GM21576 (cell line): ENCODE measurements around the gene RYR2.
"Not testable (repeated sequence)": the region's sequence is repeated elsewhere in the genome, so short reads cannot be mapped to it uniquely, and the experiment has no call there.

Experiments used
- ATAC-seq: cut with Tn5 transposase; IDR thresholded peaks from one replicate; pipeline ENCODE4 v1.9.1; 2021; ENCODE audit warnings: mild to moderate bottlenecking, moderate library complexity; ENCODE audit not compliant: unreplicated experiment

The RYR2 gene

DNA sequence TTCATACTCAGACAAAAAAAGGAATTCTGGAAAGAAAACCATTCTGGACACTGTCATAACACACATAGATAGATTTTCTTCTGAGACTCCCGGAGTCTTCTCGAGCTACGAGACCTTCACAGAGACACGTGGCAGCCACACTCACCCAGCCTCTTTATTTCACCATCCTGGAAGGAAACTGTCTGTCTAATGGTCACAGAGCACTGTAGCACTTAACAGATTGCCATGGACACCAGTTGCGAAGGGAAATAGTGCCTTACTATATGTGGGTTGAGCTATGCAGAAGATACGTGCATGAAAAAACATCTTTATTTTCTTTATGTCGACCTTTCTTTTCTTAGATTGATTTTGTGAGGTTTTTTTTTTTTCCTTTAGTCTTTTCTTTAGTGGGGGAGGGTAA lies 790.9 kb downstream of the RYR2 start:
- ATAC-seq: no peak

DNA sequence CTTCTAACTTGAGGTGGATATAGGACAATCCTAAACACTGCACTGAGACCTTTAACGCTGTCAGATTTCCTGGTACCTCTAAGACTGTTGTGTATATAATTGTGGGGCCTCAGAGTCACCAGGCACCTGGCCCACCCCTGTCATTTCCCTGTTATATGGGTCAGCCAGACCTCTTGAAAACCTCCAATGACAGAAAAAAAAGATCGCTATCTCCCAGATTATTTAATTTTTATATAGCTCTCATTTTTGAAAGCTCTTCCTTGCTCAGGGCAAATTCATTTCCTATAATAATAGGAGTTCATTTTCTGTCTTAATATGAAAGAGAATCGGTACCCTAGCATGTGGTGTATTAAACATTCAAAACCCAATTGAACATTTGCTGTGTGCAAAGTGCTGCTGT lies 792.1 kb downstream of the RYR2 start:
- ATAC-seq: no peak

DNA sequence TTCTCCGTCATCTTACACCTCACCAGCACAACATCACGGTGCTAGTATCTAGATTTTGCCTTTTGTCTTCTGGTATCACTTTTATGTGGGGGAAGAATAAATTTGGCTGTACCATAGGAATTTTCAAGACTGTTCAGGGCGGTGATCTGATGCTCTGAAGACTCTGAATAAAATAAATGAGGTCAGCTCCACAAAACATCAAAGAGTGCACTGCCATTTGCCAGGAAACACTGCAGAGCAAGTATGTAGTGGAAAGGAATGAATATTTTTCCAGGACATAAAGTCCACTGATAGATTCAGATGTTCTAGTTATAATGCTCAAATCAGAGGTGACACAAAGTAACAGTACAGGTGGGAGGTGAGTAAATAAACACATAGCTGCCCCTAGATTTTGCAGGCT lies 792.5 kb downstream of the RYR2 start:
- ATAC-seq: no peak

DNA sequence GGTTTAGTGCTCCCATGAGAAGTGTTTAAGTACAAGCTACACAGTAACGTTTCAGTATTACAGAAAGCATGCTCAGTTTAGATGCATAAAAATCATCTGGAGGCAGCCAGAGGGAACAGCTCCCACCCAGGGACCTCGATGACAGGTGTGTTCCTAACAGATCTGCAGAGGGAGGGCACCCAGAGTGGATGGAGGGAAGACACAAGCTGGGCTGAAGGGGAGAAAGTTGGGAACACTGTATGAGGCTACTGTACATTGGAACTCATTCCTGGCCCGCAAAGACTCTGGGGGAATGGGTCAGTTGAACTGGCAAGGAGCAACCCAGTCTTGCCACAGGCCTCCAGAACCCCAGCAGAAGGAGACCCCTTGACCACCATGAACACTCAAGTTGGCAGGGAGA lies 796.3 kb downstream of the RYR2 start:
- no peak for ATAC-seq

DNA sequence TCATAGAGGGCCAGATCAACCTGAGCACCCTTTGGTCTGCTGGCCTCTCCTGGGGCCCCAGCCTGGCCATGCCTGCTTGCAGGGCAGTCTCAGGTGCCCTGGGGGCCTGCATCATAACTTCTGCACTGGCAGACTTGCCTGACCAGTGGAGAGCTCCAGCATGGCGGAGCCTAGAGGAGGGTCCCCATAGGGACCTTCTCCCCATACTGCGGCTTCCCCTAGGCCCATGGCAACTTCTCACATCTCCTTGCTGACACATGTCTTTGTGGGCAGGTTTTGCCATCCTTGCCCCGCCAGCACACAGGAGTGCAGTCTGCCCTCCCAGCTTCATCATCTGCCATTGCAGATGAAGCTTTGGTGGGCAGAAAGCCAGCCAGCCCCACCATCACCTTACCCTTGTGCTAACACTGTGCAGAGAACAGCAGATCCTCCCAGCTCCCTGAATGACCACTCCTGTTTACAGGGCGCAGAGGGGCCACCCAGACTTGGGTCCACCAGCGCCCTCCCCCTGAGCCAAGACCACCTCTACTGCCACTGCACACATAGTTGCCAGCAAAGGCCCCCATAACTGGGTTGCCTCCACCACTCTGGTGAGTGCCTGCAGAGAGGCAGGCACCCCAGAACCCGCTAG lies 797.0 kb downstream of the RYR2 start:
- no peak for ATAC-seq

DNA sequence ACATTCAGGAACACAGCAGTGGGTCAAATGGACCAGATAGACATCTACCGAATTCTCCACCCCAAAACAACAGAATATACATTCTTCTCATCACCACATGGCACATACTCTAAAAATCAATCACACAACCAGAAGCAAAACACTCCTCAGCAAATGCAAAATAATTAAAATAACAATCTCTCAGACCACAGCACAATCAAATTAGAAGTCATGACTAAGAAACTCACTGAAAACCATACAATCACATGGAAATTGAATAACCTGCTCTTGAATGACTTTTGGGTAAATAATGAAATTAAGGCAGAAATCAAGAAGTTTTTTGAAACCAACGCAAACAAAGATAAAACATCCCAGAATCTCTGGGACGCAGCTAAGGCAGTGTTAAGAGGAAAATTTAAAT lies 799.5 kb downstream of the RYR2 start:
- no peak for ATAC-seq

DNA sequence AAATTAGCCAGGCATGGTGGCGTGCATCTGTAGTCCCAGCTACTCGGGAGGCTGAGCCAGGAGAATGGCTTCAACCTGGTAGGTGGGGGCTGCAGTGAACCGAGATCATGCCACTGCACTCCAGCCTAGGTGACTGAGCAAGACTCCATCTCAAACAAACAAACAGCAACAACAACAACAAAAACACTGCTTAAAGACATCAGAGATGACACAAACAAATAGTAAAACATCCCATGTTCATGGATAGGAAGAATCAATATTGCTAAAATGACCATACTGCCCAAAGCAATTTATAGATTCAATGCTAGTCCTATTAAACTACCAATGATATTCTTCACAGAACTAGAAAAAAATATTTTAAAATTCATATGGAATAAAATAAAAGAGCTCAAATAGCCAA lies 801.5 kb downstream of the RYR2 start:
- not testable (repeated sequence) for ATAC-seq

DNA sequence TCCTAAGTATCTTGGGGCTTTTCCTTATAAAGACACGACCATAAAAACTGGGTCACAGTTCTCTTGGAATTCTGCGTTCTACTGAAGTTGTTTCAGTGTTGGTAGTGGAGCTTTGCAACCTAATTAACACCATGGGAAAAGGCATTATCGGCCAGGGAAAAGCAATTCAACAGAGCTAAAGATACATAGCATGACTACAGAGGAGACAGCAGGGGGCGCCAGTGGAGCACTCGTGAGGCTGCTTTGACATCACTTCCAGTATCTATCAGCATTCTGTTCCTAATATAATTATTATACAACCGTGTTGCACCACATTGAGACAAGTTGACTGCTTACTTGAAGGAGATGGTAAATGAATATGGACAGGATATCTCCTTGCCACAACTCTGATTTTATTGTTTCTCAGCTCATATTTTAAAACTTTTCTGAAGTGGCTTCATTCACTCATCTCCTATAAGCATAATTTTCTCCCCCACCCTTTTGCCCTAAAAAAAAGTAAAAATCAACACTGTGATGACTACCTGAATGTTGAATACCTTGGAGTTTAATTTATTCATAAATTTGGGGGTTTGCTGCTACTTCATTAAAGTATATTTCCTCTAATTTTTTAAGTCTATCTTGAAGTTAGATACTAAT lies 809.3 kb downstream of the RYR2 start:
- ATAC-seq: no peak

DNA sequence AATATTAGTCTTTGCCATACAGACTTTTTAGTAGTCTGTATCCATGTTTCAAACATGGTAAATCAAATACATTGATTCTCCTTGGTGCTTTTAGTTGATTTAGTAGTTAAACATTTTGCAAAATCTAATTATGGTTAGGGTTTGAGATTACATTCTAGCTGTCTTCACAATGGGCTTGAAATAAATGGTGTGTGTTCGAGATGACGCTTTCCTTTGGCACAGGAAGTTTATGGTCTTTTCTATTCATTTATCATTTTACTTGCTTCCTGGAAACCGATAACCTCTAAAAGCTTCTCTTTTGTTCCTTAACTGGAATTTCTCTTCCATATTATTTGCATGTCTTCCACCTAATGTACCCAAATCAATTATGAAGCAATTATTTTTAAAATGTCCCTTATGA lies 810.4 kb downstream of the RYR2 start:
- no peak for ATAC-seq

DNA sequence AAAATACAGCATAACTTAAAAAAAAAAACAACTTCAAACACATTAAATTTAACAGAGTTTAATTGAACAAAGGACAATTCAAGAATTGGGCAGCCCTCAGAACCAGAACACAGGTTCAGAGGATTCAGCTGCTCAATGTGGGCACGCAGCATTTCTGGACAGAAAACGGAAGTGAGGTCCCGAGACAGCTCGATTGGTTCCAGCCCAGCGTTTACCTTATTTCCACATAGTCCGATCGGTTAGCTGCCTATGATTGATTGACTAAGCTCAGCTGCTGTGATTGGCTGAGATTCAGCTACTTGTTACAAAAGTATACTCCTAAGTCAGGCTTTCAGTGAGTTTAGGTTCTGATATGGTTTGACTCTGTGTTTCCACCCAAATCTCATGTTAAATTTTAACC lies 815.5 kb downstream of the RYR2 start:
- ATAC-seq: no peak

DNA sequence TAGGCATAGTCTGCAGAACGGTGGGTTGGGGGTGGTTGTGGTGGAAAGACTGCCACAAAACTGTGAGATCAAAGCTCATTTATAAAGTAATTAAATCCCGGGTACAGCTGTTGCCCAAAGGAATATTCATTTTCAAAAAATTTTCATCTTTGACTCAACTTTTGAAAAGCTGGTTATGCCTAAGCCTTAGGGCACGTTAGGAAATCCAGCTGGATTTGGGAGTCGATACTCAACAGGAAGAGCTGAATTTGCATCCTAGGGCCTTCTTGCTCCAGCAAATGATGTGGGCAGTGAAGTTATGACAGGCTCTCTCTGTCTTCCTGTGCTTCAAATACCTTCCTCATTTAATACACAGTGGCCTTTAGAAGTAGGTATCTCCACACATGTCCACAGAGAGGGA lies 817.0 kb downstream of the RYR2 start:
- no peak for ATAC-seq

DNA sequence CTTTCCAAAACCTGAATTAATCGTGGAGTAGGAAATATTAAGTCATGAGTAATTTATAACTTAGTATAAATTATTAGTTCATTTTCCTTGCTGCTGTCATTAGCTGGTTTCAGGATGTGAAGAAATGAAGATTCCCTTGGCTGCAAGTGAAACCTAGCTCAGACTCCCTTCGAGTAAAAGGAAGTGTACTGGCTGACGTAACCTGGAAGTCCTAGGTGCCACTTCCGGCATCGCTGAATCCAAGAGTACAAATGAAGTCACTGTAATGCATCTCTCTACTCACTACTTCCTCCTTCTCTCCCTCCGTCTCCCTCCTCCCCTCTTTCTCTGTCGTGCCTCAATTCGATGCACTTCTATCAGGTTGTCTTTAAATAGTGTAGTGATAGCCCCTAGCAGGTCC lies 820.0 kb downstream of the RYR2 start:
- ATAC-seq: no peak

DNA sequence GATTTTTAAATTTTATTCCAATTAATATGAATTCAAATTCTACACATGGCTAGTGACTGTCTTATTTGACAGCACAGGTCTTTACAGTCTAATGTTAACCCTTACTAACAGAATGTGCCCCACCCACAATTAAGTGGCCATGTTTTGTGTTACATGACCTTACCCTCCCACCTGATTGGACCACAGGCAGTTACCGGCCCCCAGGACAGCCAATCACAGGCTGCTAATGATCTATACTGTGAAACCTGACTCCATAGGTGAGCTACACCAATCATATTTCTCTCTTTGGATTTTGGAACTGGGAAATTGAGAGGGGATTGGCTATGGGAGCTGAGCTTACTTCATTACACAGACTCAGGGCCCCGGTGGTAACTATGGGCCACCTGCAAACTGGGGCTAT lies 821.2 kb downstream of the RYR2 start:
- no peak for ATAC-seq

DNA sequence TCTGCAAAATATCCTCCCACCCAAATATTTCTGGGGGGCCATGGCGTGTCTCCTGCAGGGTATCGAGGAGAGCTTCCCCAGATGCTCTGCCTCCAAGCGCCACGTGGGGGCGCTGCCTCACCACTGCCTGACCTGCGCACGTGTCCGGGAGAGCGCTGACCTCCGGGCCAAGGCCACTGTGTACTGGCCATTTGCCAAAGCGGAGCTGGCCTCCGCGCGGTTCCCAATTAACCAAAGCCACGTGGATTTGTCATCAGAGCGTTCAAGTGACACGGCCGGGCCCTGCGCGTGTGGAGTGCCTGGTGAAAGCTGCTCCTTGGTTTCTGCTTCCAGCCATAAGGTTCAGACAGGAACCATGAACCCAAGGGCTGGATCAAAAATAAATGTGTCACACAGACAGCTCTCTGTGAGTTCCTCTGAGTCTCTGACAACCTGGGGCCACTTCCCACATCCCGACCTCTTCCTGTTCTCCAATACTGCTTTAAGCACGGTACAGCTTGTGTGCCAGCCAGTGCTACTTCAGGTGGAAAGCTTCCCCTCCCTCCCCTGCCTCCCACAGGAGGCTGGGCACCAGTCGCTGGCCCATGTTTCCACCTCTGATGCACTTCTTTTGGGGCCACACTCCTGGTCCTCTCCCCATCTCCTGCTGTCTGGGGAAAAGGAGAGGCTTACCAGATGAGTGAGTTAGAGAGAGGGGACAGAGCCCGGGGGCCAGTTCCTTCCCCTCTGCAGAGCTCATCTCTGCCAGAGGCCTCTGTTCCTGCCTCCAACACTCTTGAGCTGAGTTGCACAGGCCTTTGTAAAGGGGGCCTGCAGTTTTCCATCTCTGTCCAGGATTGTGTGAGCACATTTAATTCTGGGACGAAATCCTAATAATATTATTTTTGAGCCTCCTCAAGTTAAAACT lies 822.6 kb downstream of the RYR2 start:
- peak; percentile 76 for ATAC-seq

DNA sequence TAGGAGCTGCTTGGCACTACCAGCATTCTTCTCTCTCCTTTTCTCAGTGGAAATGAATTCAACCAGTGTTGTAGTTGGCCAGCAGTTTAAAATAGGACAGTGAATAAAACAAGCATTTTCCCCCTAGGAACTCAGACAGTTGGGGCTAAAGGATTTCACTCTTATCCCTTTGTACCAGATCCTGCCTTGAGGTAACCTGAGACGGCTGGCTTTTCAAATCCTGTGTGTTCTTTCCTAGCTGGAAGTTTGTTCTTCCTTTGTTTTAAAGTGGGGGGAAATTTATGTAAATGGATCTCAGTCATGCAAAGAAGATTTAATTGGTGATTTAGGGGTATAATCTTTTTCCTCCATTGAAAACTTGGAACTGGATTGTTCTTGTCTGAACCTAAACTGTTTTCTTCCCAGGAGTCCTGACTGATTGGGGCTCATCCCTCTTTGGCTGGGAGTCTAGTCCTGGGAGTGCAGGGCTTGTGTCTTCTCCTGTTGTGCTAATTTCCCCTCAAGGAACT lies 825.5 kb downstream of the RYR2 start:
- no peak for ATAC-seq

DNA sequence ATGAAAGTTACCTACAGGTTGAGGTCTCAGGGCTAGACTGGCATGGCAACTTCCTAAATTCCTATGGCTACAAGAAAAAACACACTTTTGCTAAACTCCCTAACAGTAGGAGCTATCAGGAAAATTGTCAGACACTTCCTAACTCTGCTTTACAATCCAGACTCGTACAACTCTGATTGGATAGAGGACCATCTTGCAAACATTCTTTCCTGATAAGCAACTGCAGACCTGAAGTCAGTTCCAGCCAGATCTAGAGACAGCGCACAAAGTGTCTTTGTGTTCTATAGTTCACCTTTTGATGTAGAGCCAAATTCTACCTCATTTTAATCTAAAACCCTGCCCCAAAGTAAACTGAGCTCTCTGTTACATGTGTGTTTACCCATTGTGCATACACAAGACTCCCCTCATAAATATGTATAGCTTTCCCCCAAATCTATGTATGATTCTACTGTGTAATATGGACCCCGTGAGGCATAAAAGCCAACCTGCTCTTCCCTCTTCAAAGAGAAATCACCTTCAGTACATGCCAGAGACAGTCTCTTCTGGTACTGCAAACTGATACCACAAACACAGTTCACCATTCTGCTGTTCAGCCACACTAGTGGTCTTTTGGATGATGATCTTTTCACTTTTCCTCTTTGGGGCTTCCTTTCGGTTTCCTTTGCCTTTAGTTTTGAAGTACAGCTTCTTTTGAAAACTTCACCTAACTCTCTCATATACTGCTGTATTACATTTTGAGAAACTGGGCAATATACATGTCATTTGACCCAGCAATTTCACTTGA lies 827.0 kb downstream of the RYR2 start:
- ATAC-seq: no peak

DNA sequence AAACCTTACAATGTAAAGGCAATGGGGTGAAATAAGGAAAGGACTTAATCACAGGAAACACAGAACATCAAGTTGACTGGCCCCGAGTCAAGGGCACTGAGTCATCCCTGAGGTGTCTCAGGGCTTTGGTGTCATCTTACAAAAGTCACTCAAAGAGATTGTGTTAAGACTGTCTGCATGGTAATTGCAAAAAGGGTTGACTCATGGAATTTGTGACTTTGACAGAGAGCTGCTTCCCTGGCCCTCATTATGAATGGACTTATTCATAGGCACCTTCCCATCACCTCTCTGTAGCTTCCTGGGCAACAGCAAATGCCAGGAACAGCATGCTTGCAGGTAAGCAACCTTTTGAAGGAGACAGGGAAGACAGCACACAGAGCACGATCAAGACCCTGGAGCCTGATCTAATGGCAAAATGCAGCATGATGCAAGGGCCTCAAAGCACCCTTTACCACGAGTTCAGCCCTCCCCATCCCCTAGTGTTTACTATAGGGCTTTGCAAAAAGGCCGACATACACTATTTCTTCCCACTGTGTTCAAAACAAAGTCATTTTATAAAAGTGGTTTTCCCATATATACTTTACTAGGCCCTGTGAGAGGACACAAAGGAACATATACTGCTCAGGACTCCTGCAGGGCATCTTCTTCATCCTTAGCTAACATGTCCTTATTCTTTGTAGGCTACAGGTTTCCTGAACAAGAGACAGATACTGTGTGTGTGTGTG lies 831.7 kb downstream of the RYR2 start:
- ATAC-seq: no peak

DNA sequence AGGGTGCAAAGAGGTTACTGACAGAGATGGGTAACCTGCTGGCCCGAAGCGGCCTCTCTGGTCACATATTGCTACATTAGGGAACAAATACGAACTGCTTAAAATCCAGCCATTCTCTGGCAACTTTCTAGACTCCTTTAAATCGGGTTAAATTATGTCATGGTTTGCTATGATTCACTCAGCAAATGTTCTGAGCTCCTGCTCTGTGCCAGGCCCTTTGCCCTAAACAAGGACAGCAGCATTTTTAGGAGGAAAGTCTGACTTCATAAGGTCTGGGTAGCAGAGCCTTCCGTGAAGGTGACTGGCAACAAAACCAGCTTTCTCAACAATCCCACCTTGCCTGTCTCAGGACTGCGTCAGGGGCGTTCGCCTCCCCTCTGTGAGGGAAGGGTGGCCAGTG lies 833.3 kb downstream of the RYR2 start:
- no peak for ATAC-seq

DNA sequence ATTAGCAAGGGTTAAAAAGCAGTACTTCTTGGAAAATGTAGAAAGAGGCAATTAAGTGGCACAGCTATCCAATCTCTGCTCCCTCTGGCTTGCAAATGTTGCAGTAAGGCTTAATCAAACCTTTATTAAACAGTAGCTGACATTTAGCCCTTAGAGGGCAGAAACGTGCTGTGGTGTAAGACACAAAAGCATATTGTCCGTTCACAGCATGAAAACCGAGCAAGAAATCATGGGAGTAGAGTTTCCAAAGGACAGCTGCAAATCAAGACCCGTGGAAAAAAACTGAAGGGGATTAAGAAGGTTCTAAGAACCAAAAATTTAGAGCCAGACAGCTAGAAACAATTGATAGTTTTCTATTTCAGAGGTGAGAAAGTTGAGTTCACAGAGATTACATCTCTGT lies 835.6 kb downstream of the RYR2 start:
- ATAC-seq: no peak

DNA sequence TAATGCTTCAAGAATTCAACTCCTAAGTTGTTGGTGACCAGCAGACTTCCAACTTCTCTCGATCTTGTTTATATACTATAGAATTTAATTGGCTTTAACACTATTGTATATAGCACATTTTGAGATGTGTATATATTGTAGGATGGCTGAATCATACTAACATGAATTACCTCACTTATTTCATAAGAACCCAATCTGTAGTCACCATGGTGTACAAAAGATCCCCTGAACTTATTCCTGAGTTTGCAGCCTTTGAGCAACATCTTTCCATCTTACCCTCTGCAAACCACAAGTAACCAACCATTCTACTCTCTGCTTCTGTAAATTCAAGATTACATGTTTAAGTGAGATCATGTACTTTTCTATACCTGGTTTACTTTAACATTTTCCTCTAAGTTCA lies 836.4 kb downstream of the RYR2 start:
- no peak for ATAC-seq
